Left ventricle myocardium inferior (tissue), 1 donor: ENCODE measurements around the gene ADCY4. TPM values are rescaled to one million over a fixed set of nuclear protein-coding genes. Genes with fewer than 3 reads are reported as not detected.

Experiments
- DNase-seq: peaks from one replicate; pipeline ENCODE4 v3.0.0-alpha.2; 2020
- H3K27ac ChIP-seq: fragments of 200-600 bp; replicated peaks from 2 replicates; pipeline ENCODE4 v1.8.0; 2021
- H3K27me3 ChIP-seq: fragments of 200-600 bp; 2 replicates; pipeline ENCODE4 v1.8.0; 2021; ENCODE audit warnings: low read depth
- H3K36me3 ChIP-seq: fragments of 200-600 bp; 2 replicates; pipeline ENCODE4 v1.8.0; 2021
- H3K4me1 ChIP-seq: fragments of 200-600 bp; 2 replicates; pipeline ENCODE4 v1.8.0; 2021
- H3K4me3 ChIP-seq: fragments of 200-600 bp; 2 replicates; pipeline ENCODE4 v1.8.0; 2021; ENCODE audit warnings: mild to moderate bottlenecking, moderate library complexity
- H3K9me3 ChIP-seq: fragments of 200-600 bp; replicated peaks from 2 replicates; pipeline ENCODE4 v1.8.0; 2021
- CTCF ChIP-seq: fragments of 200-600 bp; IDR thresholded peaks from 2 replicates; pipeline ENCODE4 v1.8.0; 2021; ENCODE audit warnings: antibody characterized with exemption, mild to moderate bottlenecking, borderline replicate concordance
- intact Hi-C: fragments of 100-400 bp; cut with micrococcal nuclease; formaldehyde crosslinking; loops from one replicate; pipeline ENCODE4 v1.11.0; 2022
- total RNA-seq: library from RNA; stranded (reverse); fragmentation: NEBNext Ultra II Directional; extraction: Animal tissue kit (Norgen Biotek cat#: 25700); gene quantifications from one replicate; pipeline ENCODE4 v1.2.1, GENCODE V29; 2021
- donor health status: DM: no; HTN: yes; CAD: no; lungs with severe emphysema.

The ADCY4 gene
- total RNA-seq, 1 donor from 2014 or later, result 26.6 TPM

- H3K27me3 ChIP-seq, result no peaks in the 10 kb centered on the region
- no peak overlapping the region for H3K4me3 ChIP-seq
- TF ChIP-seq CTCF, result no peak
- intact Hi-C loops, result no loop called here
- H3K36me3 ChIP-seq, result peaks cover 40% of the 10 kb centered on the region
- no peak overlapping the region for H3K27ac ChIP-seq
- no peak for DNase-seq
- no peaks in the 10 kb centered on the region for H3K9me3 ChIP-seq
- no peaks in the 10 kb centered on the region for H3K4me1 ChIP-seq
These were observed 45.1 kb downstream of the ADCY4 start for GRCh38 chr14:24289649-24290280.

- DNase-seq, result no peak
These were observed 47.9 kb downstream of the ADCY4 start for GRCh38 chr14:24286996-24287395.

GRCh38 chr14:24285351-24285750 lies 49.5 kb downstream of the ADCY4 start:
- no peaks in the 10 kb centered on the region for H3K27me3 ChIP-seq
- no peak overlapping the region for H3K27ac ChIP-seq
- intact Hi-C loops, result no loop called here
- no peaks in the 10 kb centered on the region for H3K9me3 ChIP-seq
- H3K4me3 ChIP-seq, result no peak overlapping the region
- no peak for TF ChIP-seq CTCF
- no peak for DNase-seq
- H3K36me3 ChIP-seq, result peaks cover 13% of the 10 kb centered on the region
- peaks cover 13% of the 10 kb centered on the region for H3K4me1 ChIP-seq

More at GRCh38 chr14:24286996-24287395, 47.9 kb downstream of the ADCY4 start:
- H3K27ac ChIP-seq, result no peak overlapping the region
- H3K4me1 ChIP-seq, result peaks cover 4% of the 10 kb centered on the region
- TF ChIP-seq CTCF, result no peak
- H3K4me3 ChIP-seq, result no peak overlapping the region
- H3K27me3 ChIP-seq, result no peaks in the 10 kb centered on the region
- H3K9me3 ChIP-seq, result no peaks in the 10 kb centered on the region
- intact Hi-C loops, result no loop called here
- peaks cover 27% of the 10 kb centered on the region for H3K36me3 ChIP-seq

GRCh38 chr14:24284501-24285035 lies 50.3 kb downstream of the ADCY4 start:
- intact Hi-C loops, result no loop called here
- peaks cover 21% of the 10 kb centered on the region for H3K4me1 ChIP-seq
- H3K36me3 ChIP-seq, result peaks cover 5% of the 10 kb centered on the region
- H3K27ac ChIP-seq, result no peak overlapping the region
- no peak overlapping the region for H3K4me3 ChIP-seq
- H3K27me3 ChIP-seq, result no peaks in the 10 kb centered on the region
- H3K9me3 ChIP-seq, result no peaks in the 10 kb centered on the region
- no peak for TF ChIP-seq CTCF
- no peak for DNase-seq

GRCh38 chr14:24283796-24284460 lies 50.9 kb downstream of the ADCY4 start:
- no peak for DNase-seq
- Histone ChIP-seq H3K36me3 (no peaks in the 10 kb centered on the region), H3K4me3 (no peak overlapping the region), H3K4me1 (peaks cover 26% of the 10 kb centered on the region), H3K27ac (no peak overlapping the region), H3K27me3 (no peaks in the 10 kb centered on the region), H3K9me3 (no peaks in the 10 kb centered on the region)
- no peak for TF ChIP-seq CTCF
- intact Hi-C loops, result no loop called here
